ENCODE results near the gene SLFN12.
"Not testable (repeated sequence)": the region's sequence is repeated elsewhere in the genome, so short reads cannot be mapped to it uniquely, and the experiment has no call there.

SLFN12 gene

GRCh38 chr17:35432176-35433074, at the start of gene SLFN12:
Gene SLFN12 (minus strand): TSS chr17:35432500. CDS start chr17:35423028, 9,472 bp downstream.
- Histone ChIP-seq H3K4me1 (ENCODE audit: control insufficient read depth, insufficient read depth, low read length) (peaks cover 28% of the 10 kb centered on the region), H3K4me3 (ENCODE audit: low read length) (peak within 1 kb of the TSS; percentile 92), H3K9ac (ENCODE audit: low read length) (peak within 1 kb of the TSS; percentile 97), H3K9me3 (ENCODE audit: control insufficient read depth, low read length) (no peaks in the 10 kb centered on the region), H3K36me3 (ENCODE audit: control insufficient read depth, insufficient read depth, low read length, severe bottlenecking) (no peaks in the 10 kb centered on the region), H3K27me3 (replicated peaks; ENCODE audit: control insufficient read depth, insufficient read depth, low read length) (no peaks in the 10 kb centered on the region)
- DNase-seq (ENCODE audit: low read depth): peak; percentile 97

- Histone ChIP-seq H3K36me3 (ENCODE audit: control insufficient read depth, insufficient read depth, low read length, severe bottlenecking) (no peaks in the 10 kb centered on the region), H3K27me3 (replicated peaks; ENCODE audit: control insufficient read depth, insufficient read depth, low read length) (peaks cover 39% of the 10 kb centered on the region), H3K9me3 (ENCODE audit: control insufficient read depth, low read length) (peaks cover 15% of the 10 kb centered on the region), H3K4me3 (ENCODE audit: low read length) (no peak overlapping the region), H3K4me1 (ENCODE audit: control insufficient read depth, insufficient read depth, low read length) (no peaks in the 10 kb centered on the region), H3K9ac (ENCODE audit: low read length) (no peak overlapping the region)
- DNase-seq (ENCODE audit: low read depth): no peak
Measured at GRCh38 chr17:35479271-35479670, 47.0 kb upstream of the SLFN12 start.

- H3K9me3 ChIP-seq (ENCODE audit: control insufficient read depth, low read length): peaks cover 8% of the 10 kb centered on the region
- H3K9ac ChIP-seq (ENCODE audit: low read length): no peak overlapping the region
- no peaks in the 10 kb centered on the region for H3K36me3 ChIP-seq (ENCODE audit: control insufficient read depth, insufficient read depth, low read length, severe bottlenecking)
- no peak for DNase-seq (ENCODE audit: low read depth)
- H3K4me3 ChIP-seq (ENCODE audit: low read length): no peak overlapping the region
- H3K27me3 ChIP-seq (replicated peaks; ENCODE audit: control insufficient read depth, insufficient read depth, low read length): peaks cover 30% of the 10 kb centered on the region
- no peaks in the 10 kb centered on the region for H3K4me1 ChIP-seq (ENCODE audit: control insufficient read depth, insufficient read depth, low read length)
Measured at GRCh38 chr17:35477248-35477647, 44.9 kb upstream of the SLFN12 start.

- H3K27me3 ChIP-seq (replicated peaks; ENCODE audit: control insufficient read depth, insufficient read depth, low read length): peaks cover 30% of the 10 kb centered on the region
- no peaks in the 10 kb centered on the region for H3K4me1 ChIP-seq (ENCODE audit: control insufficient read depth, insufficient read depth, low read length)
- H3K9ac ChIP-seq (ENCODE audit: low read length): no peak overlapping the region
Measured at GRCh38 chr17:35476283-35476820, 44.1 kb upstream of the SLFN12 start.

GRCh38 chr17:35468475-35468874, 36.2 kb upstream of the SLFN12 start:
- Histone ChIP-seq H3K36me3 (ENCODE audit: control insufficient read depth, insufficient read depth, low read length, severe bottlenecking) (no peaks in the 10 kb centered on the region), H3K9ac (ENCODE audit: low read length) (no peak overlapping the region), H3K4me3 (ENCODE audit: low read length) (no peak overlapping the region), H3K9me3 (ENCODE audit: control insufficient read depth, low read length) (no peaks in the 10 kb centered on the region), H3K4me1 (ENCODE audit: control insufficient read depth, insufficient read depth, low read length) (no peaks in the 10 kb centered on the region), H3K27me3 (replicated peaks; ENCODE audit: control insufficient read depth, insufficient read depth, low read length) (peaks cover 11% of the 10 kb centered on the region)
- DNase-seq (ENCODE audit: low read depth): no peak

More at GRCh38 chr17:35476283-35476820, 44.1 kb upstream of the SLFN12 start:
- Histone ChIP-seq H3K36me3 (ENCODE audit: control insufficient read depth, insufficient read depth, low read length, severe bottlenecking) (no peaks in the 10 kb centered on the region), H3K9me3 (ENCODE audit: control insufficient read depth, low read length) (peaks cover 8% of the 10 kb centered on the region), H3K4me3 (ENCODE audit: low read length) (no peak overlapping the region)
- no peak for DNase-seq (ENCODE audit: low read depth)

GRCh38 chr17:35467824-35468223, 35.5 kb upstream of the SLFN12 start:
- no peaks in the 10 kb centered on the region for H3K9me3 ChIP-seq (ENCODE audit: control insufficient read depth, low read length)
- no peak for DNase-seq (ENCODE audit: low read depth)
- no peaks in the 10 kb centered on the region for H3K4me1 ChIP-seq (ENCODE audit: control insufficient read depth, insufficient read depth, low read length)
- H3K27me3 ChIP-seq (replicated peaks; ENCODE audit: control insufficient read depth, insufficient read depth, low read length): peaks cover 18% of the 10 kb centered on the region
- no peak overlapping the region for H3K9ac ChIP-seq (ENCODE audit: low read length)
- no peaks in the 10 kb centered on the region for H3K36me3 ChIP-seq (ENCODE audit: control insufficient read depth, insufficient read depth, low read length, severe bottlenecking)
- no peak overlapping the region for H3K4me3 ChIP-seq (ENCODE audit: low read length)

- H3K4me3 ChIP-seq (ENCODE audit: low read length): no peak overlapping the region
- peaks cover 5% of the 10 kb centered on the region for H3K9me3 ChIP-seq (ENCODE audit: control insufficient read depth, low read length)
- peaks cover 41% of the 10 kb centered on the region for H3K27me3 ChIP-seq (replicated peaks; ENCODE audit: control insufficient read depth, insufficient read depth, low read length)
- no peaks in the 10 kb centered on the region for H3K4me1 ChIP-seq (ENCODE audit: control insufficient read depth, insufficient read depth, low read length)
- H3K9ac ChIP-seq (ENCODE audit: low read length): no peak overlapping the region
- H3K36me3 ChIP-seq (ENCODE audit: control insufficient read depth, insufficient read depth, low read length, severe bottlenecking): no peaks in the 10 kb centered on the region
- DNase-seq (ENCODE audit: low read depth): no peak
Measured at GRCh38 chr17:35460354-35460851, 28.1 kb upstream of the SLFN12 start.

GRCh38 chr17:35454035-35454434, 21.7 kb upstream of the SLFN12 start:
- H3K36me3 ChIP-seq (ENCODE audit: control insufficient read depth, insufficient read depth, low read length, severe bottlenecking); DNase-seq (ENCODE audit: low read depth); H3K4me1 ChIP-seq (ENCODE audit: control insufficient read depth, insufficient read depth, low read length); H3K9ac ChIP-seq (ENCODE audit: low read length); H3K4me3 ChIP-seq (ENCODE audit: low read length): not testable (repeated sequence)
- Histone ChIP-seq H3K27me3 (replicated peaks; ENCODE audit: control insufficient read depth, insufficient read depth, low read length) (peaks cover 34% of the 10 kb centered on the region), H3K9me3 (ENCODE audit: control insufficient read depth, low read length) (peaks cover 13% of the 10 kb centered on the region)

- DNase-seq (ENCODE audit: low read depth): no peak
- peaks cover 35% of the 10 kb centered on the region for H3K27me3 ChIP-seq (replicated peaks; ENCODE audit: control insufficient read depth, insufficient read depth, low read length)
- no peaks in the 10 kb centered on the region for H3K36me3 ChIP-seq (ENCODE audit: control insufficient read depth, insufficient read depth, low read length, severe bottlenecking)
- H3K9me3 ChIP-seq (ENCODE audit: control insufficient read depth, low read length): peaks cover 13% of the 10 kb centered on the region
- H3K9ac ChIP-seq (ENCODE audit: low read length): no peak overlapping the region
- peaks cover 13% of the 10 kb centered on the region for H3K4me1 ChIP-seq (ENCODE audit: control insufficient read depth, insufficient read depth, low read length)
- no peak overlapping the region for H3K4me3 ChIP-seq (ENCODE audit: low read length)
Measured at GRCh38 chr17:35453171-35453570, 20.9 kb upstream of the SLFN12 start.

GRCh38 chr17:35449371-35449931, 17.2 kb upstream of the SLFN12 start:
- Histone ChIP-seq H3K36me3 (ENCODE audit: control insufficient read depth, insufficient read depth, low read length, severe bottlenecking) (no peaks in the 10 kb centered on the region), H3K9ac (ENCODE audit: low read length) (no peak overlapping the region), H3K4me1 (ENCODE audit: control insufficient read depth, insufficient read depth, low read length) (peaks cover 13% of the 10 kb centered on the region), H3K4me3 (ENCODE audit: low read length) (peak overlapping the region; percentile 70), H3K27me3 (replicated peaks; ENCODE audit: control insufficient read depth, insufficient read depth, low read length) (peaks cover 34% of the 10 kb centered on the region), H3K9me3 (ENCODE audit: control insufficient read depth, low read length) (peaks cover 6% of the 10 kb centered on the region)
- no peak for DNase-seq (ENCODE audit: low read depth)

- Histone ChIP-seq H3K9ac (ENCODE audit: low read length) (no peak overlapping the region), H3K36me3 (ENCODE audit: control insufficient read depth, insufficient read depth, low read length, severe bottlenecking) (no peaks in the 10 kb centered on the region), H3K27me3 (replicated peaks; ENCODE audit: control insufficient read depth, insufficient read depth, low read length) (peaks cover 32% of the 10 kb centered on the region), H3K4me1 (ENCODE audit: control insufficient read depth, insufficient read depth, low read length) (peaks cover 13% of the 10 kb centered on the region), H3K9me3 (ENCODE audit: control insufficient read depth, low read length) (no peaks in the 10 kb centered on the region), H3K4me3 (ENCODE audit: low read length) (peak overlapping the region; percentile 83)
- no peak for DNase-seq (ENCODE audit: low read depth)
Measured at GRCh38 chr17:35448899-35449227, 16.6 kb upstream of the SLFN12 start.

Data from adipocyte (in vitro differentiated cells).